ENCODE results near the gene SLC11A1. TPM values are rescaled to one million over a fixed set of nuclear protein-coding genes. Genes with fewer than 3 reads are reported as not detected.

The SLC11A1 gene
- total RNA-seq, 1 donor from 2014 or later, result 6.4 TPM

DNA sequence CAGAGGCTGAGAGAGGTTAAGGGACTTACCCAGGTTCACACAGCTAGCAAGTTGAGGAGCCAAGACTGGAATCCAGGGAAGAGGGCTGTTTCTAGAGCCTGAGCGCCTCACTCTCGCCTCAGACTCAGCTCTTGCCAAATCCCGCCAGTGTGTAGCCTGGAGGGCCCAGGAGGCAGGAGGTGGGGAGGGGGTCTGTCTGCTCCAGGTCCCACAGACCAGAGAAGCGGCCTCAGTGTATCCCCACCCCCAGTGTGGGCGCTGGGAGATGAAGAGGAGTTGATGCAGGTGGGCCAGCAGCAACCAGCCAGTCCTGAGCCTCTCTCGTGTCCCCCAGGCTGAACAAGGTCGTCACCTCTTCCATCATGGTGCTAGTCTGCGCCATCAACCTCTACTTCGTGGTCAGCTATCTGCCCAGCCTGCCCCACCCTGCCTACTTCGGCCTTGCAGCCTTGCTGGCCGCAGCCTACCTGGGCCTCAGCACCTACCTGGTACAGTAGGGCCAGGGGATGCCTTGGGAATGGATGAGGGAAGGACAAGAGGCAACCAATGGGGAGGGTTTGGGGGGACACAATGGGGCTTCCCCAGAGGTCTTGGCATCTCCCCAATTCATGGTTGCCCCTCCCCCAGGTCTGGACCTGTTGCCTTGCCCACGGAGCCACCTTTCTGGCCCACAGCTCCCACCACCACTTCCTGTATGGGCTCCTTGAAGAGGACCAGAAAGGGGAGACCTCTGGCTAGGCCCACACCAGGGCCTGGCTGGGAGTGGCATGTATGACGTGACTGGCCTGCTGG, 12.4 kb downstream of the SLC11A1 start:
- no peaks in the 10 kb centered on the region for H3K9me3 ChIP-seq (replicated peaks)
- TF ChIP-seq CTCF (IDR thresholded peaks at IDR 0.05; ENCODE audit: borderline replicate concordance), result no peak
- H3K4me1 ChIP-seq, result peaks cover 35% of the 10 kb centered on the region
- intact Hi-C loops (cut with micrococcal nuclease), result loop anchor here (10.0 kb wide), 1 partner anchor 100 kb away; the partner anchor contains the start of gene TMBIM1
- no peaks in the 10 kb centered on the region for H3K27me3 ChIP-seq (ENCODE audit: low read depth)
- no peak overlapping the region for H3K27ac ChIP-seq (replicated peaks)
- H3K4me3 ChIP-seq, result no peak overlapping the region
- no peaks in the 10 kb centered on the region for H3K36me3 ChIP-seq
- no peak for DNase-seq

GRCh38 chr2:218395090-218395444, 13.0 kb downstream of the SLC11A1 start:
- Histone ChIP-seq H3K4me1 (peaks cover 37% of the 10 kb centered on the region), H3K27me3 (ENCODE audit: low read depth) (no peaks in the 10 kb centered on the region), H3K27ac (replicated peaks) (peak overlapping the region; percentile 100), H3K4me3 (peak overlapping the region; percentile 100), H3K36me3 (no peaks in the 10 kb centered on the region), H3K9me3 (replicated peaks) (no peaks in the 10 kb centered on the region)
- no peak for TF ChIP-seq CTCF (IDR thresholded peaks at IDR 0.05; ENCODE audit: borderline replicate concordance)
- intact Hi-C loops (cut with micrococcal nuclease), result loop anchor here (10.0 kb wide), 1 partner anchor 100 kb away; the partner anchor contains the start of gene TMBIM1
- DNase-seq, result no peak

DNA sequence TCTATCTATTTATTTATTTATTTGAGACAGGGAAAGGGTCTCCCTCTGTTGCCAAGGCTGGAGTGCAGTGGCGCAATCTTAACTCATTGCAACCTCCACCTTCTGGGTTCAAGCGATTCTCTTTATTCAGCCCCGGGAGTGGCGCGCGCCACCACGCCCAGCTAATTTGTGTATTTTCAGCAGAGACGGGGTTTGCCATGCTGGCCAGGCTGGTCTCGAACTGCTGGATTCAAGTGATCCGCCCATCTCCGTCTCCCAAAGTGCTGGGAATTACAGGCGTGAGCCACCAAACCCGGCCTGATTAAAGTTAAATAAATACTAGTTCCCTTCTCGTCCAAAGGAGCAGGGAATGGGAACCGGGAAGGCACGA, 13.4 kb downstream of the SLC11A1 start:
- Histone ChIP-seq H3K36me3 (no peaks in the 10 kb centered on the region), H3K4me1 (peaks cover 41% of the 10 kb centered on the region), H3K9me3 (replicated peaks) (no peaks in the 10 kb centered on the region), H3K27ac (replicated peaks) (peak overlapping the region; percentile 100), H3K27me3 (ENCODE audit: low read depth) (no peaks in the 10 kb centered on the region), H3K4me3 (peak overlapping the region; percentile 100)
- TF ChIP-seq CTCF (IDR thresholded peaks at IDR 0.05; ENCODE audit: borderline replicate concordance), result no peak
- intact Hi-C loops (cut with micrococcal nuclease), result loop anchor here (10.0 kb wide), 1 partner anchor 101 kb away; the partner anchor contains the start of gene TMBIM1
- DNase-seq, result no peak

DNA sequence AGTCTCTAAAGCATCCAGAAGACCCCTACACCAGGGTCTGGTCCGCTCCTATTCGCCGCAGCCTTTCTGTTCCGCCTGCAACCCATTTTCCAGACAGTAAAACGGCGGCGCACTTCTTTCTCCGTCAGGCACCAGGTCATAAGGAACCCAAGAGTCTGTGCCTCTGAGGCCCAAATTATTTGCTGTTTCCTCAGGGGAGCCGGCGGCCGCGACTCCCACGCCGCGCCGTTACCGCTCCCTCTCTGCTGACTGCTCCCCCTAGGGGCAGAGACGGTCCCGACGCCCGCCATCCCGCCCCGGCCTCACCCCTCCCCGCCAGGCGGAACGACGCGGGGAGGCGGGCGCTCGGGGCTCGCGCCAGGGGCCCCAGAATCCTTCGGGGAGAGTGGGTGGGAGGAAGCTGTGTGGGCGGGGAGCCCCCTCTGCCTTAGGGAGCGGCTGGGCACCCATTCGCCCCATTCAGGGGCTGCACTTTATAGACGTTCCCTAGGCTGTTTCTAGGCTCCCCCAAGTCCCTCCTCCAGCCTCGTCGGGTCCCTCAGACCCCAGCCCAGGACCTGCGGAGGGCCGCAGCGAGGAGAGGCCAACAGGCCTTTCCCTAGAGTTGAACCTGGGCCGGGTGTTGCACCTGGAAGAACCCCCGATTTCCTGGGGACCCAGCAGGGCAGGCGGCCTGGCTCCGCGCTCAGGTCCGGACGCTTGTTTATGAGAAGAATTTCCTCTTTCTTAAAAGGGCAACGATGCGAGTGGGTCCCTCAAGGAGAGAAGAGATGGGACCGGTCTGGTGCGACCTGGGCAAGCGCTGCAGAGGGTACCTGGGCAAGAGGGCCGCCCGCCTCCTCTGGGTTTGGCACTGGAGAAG, 14.0 kb downstream of the SLC11A1 start:
- H3K4me3 ChIP-seq, result peak overlapping the region; percentile 100
- peak overlapping the region; percentile 100 for H3K27ac ChIP-seq (replicated peaks)
- H3K4me1 ChIP-seq, result peaks cover 47% of the 10 kb centered on the region
- H3K9me3 ChIP-seq (replicated peaks), result no peaks in the 10 kb centered on the region
- H3K27me3 ChIP-seq (ENCODE audit: low read depth), result no peaks in the 10 kb centered on the region
- DNase-seq, result peak; percentile 93
- intact Hi-C loops (cut with micrococcal nuclease), result loop anchor here (10.0 kb wide), 1 partner anchor 101 kb away; the partner anchor contains the start of gene TMBIM1
- TF ChIP-seq CTCF (IDR thresholded peaks at IDR 0.05; ENCODE audit: borderline replicate concordance), result peak; percentile 95
- peaks cover under 1% of the 10 kb centered on the region for H3K36me3 ChIP-seq

- peak overlapping the region; percentile 100 for H3K27ac ChIP-seq (replicated peaks)
- H3K4me3 ChIP-seq, result peak overlapping the region; percentile 100
- no peaks in the 10 kb centered on the region for H3K27me3 ChIP-seq (ENCODE audit: low read depth)
- intact Hi-C loops (cut with micrococcal nuclease), result loop anchor here (10.0 kb wide), 1 partner anchor 102 kb away; the partner anchor contains the start of gene TMBIM1
- H3K4me1 ChIP-seq, result peaks cover 55% of the 10 kb centered on the region
- no peaks in the 10 kb centered on the region for H3K9me3 ChIP-seq (replicated peaks)
- H3K36me3 ChIP-seq, result peaks cover 9% of the 10 kb centered on the region
- TF ChIP-seq CTCF (IDR thresholded peaks at IDR 0.05; ENCODE audit: borderline replicate concordance), result no peak
- DNase-seq, result peak; percentile 84
Observed at GRCh38 chr2:218396688-218397462, 14.8 kb downstream of the SLC11A1 start.
